GM13976 (cell line): ENCODE results near the gene FAM81B.

Experiments
- DNase-seq: peaks from one replicate; pipeline ENCODE4 v3.0.0; 2012; ENCODE audit warnings: low spot score
- in situ Hi-C: fragments of 300-500 bp; cut with MboI; formaldehyde crosslinking; loops from one replicate; pipeline ENCODE4 v1.12.0; 2022; ENCODE audit warnings: low sequenced_read_pairs, mixed read lengths, inconsistent platforms; ENCODE audit not compliant: unreplicated experiment
- TF ChIP-seq, protein P1 (sequence below): IDR thresholded peaks from 2 replicates; pipeline ENCODE4 v1.5.1; 2012; ENCODE audit warnings: borderline replicate concordance, mild to moderate bottlenecking; ENCODE audit not compliant: insufficient read depth; ENCODE audit errors: extremely low read depth, missing control alignments, control extremely low read depth

The FAM81B gene

GRCh38 chr5:95398989-95399388 lies 7.8 kb downstream of the FAM81B start:
- no peak for DNase-seq
- TF ChIP-seq, protein P1, sequence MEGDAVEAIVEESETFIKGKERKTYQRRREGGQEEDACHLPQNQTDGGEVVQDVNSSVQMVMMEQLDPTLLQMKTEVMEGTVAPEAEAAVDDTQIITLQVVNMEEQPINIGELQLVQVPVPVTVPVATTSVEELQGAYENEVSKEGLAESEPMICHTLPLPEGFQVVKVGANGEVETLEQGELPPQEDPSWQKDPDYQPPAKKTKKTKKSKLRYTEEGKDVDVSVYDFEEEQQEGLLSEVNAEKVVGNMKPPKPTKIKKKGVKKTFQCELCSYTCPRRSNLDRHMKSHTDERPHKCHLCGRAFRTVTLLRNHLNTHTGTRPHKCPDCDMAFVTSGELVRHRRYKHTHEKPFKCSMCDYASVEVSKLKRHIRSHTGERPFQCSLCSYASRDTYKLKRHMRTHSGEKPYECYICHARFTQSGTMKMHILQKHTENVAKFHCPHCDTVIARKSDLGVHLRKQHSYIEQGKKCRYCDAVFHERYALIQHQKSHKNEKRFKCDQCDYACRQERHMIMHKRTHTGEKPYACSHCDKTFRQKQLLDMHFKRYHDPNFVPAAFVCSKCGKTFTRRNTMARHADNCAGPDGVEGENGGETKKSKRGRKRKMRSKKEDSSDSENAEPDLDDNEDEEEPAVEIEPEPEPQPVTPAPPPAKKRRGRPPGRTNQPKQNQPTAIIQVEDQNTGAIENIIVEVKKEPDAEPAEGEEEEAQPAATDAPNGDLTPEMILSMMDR, result no peak
- in situ Hi-C loops, result no loop called here

DNA sequence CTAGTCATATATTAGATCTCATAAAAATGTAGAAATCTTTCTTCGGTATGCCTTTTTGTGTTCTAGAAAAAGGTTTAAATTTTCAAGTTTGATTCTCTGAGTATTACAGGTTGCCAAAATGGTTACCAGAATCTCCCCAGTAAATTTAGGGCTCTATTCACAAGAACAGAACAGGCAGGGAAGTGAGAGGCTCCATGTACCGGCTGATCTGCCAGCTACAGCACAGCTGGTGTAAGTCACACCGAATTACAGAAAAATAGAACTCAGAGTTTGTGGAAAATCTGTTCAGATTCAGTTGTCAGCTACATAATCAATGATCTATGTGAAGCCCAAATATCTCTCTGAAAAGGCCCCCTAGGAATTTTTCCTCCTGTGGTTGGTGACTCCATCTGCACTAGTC lies 10.5 kb downstream of the FAM81B start:
- DNase-seq, result no peak
- TF ChIP-seq, protein P1, result no peak
- in situ Hi-C loops, result no loop called here

GRCh38 chr5:95403996-95404395 lies 12.8 kb downstream of the FAM81B start:
- TF ChIP-seq, protein P1, result no peak
- in situ Hi-C loops, result no loop called here

DNA sequence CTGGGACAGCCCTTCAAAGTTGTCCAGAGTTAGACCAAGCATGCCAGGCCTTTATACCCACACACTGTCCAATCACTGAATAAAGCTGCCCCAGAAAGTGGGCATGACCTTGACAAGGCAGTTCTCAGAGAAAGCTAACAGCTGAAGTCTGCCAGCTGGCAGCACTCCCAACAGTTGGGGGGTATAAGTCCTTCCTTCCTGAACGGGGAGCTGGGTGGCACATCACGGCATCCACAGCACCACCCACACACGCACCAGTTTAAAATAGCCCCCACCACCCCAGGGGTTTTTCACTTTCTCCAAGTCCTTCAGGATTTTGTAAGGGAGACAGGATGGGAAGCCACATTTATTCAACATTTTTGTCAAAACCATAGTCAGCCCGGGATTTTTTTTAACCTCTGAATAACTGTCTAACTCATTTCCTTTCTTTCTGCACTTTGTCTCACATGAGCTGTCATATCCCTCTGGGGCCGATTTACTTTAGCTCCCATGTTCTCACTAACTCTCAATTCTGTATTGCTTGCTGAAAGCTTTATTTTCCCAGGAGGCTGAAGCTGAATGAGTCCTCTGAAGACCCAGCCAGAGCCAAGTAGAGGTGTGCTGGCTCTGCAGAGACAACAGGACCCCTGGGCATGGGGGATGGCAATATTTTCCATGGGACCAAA lies 15.4 kb downstream of the FAM81B start:
- in situ Hi-C loops, result no loop called here
- TF ChIP-seq, protein P1, result no peak
- no peak for DNase-seq

More at GRCh38 chr5:95403996-95404395, 12.8 kb downstream of the FAM81B start:
- DNase-seq, result no peak

GRCh38 chr5:95410279-95410678 lies 19.1 kb downstream of the FAM81B start:
- TF ChIP-seq, protein P1, result no peak
- in situ Hi-C loops, result no loop called here
- no peak for DNase-seq

- TF ChIP-seq, protein P1, result no peak
- no peak for DNase-seq
- in situ Hi-C loops, result no loop called here
Measured at GRCh38 chr5:95411474-95411873, 20.3 kb downstream of the FAM81B start.
